Left ventricle myocardium inferior (tissue), 1 donor: Measurements from ENCODE around the gene DCP2. TPM values are rescaled to one million over a fixed set of nuclear protein-coding genes. Genes with fewer than 3 reads are reported as not detected.
A peak's percentile ranks its signal among the peaks of the same experiment; 100 is the strongest.

Experiments used
- DNase-seq: peaks from one replicate; pipeline ENCODE4 v3.0.0-alpha.2; 2020
- H3K27ac ChIP-seq: fragments of 200-600 bp; replicated peaks from 2 replicates; pipeline ENCODE4 v1.8.0; 2021
- H3K27me3 ChIP-seq: fragments of 200-600 bp; 2 replicates; pipeline ENCODE4 v1.8.0; 2021; ENCODE audit warnings: low read depth
- H3K36me3 ChIP-seq: fragments of 200-600 bp; 2 replicates; pipeline ENCODE4 v1.8.0; 2021
- H3K4me1 ChIP-seq: fragments of 200-600 bp; 2 replicates; pipeline ENCODE4 v1.8.0; 2021
- H3K4me3 ChIP-seq: fragments of 200-600 bp; 2 replicates; pipeline ENCODE4 v1.8.0; 2021; ENCODE audit warnings: mild to moderate bottlenecking, moderate library complexity
- H3K9me3 ChIP-seq: fragments of 200-600 bp; replicated peaks from 2 replicates; pipeline ENCODE4 v1.8.0; 2021
- CTCF ChIP-seq: fragments of 200-600 bp; IDR thresholded peaks from 2 replicates; pipeline ENCODE4 v1.8.0; 2021; ENCODE audit warnings: antibody characterized with exemption, mild to moderate bottlenecking, borderline replicate concordance
- intact Hi-C: fragments of 100-400 bp; cut with micrococcal nuclease; formaldehyde crosslinking; loops from one replicate; pipeline ENCODE4 v1.11.0; 2022
- total RNA-seq: library from RNA; stranded (reverse); fragmentation: NEBNext Ultra II Directional; extraction: Animal tissue kit (Norgen Biotek cat#: 25700); gene quantifications from one replicate; pipeline ENCODE4 v1.2.1, GENCODE V29; 2021
- donor health status: DM: no; HTN: yes; CAD: no; lungs with severe emphysema.

DCP2 gene
- total RNA-seq, 1 donor from 2014 or later = 19.2 TPM

- Histone ChIP-seq H3K4me1 (peaks cover 52% of the 10 kb centered on the region), H3K9me3 (no peaks in the 10 kb centered on the region), H3K4me3 (no peak overlapping the region), H3K27me3 (no peaks in the 10 kb centered on the region), H3K36me3 (peaks cover 41% of the 10 kb centered on the region), H3K27ac (no peak overlapping the region)
- no peak for TF ChIP-seq CTCF
- intact Hi-C loops = no loop called here
- no peak for DNase-seq
Measured at GRCh38 chr5:113054899-113055298, 78.3 kb downstream of the DCP2 start.

GRCh38 chr5:113056988-113057387 is 80.4 kb downstream of the DCP2 start:
- no peak for DNase-seq
- peaks cover 52% of the 10 kb centered on the region for H3K36me3 ChIP-seq
- peaks cover 38% of the 10 kb centered on the region for H3K4me1 ChIP-seq
- no peaks in the 10 kb centered on the region for H3K9me3 ChIP-seq
- intact Hi-C loops = no loop called here
- TF ChIP-seq CTCF = no peak
- no peaks in the 10 kb centered on the region for H3K27me3 ChIP-seq
- no peak overlapping the region for H3K4me3 ChIP-seq
- no peak overlapping the region for H3K27ac ChIP-seq

GRCh38 chr5:113057557-113057984 is 81.0 kb downstream of the DCP2 start:
- Histone ChIP-seq H3K4me3 (no peak overlapping the region), H3K27ac (no peak overlapping the region), H3K36me3 (peaks cover 54% of the 10 kb centered on the region), H3K27me3 (no peaks in the 10 kb centered on the region), H3K4me1 (peaks cover 38% of the 10 kb centered on the region), H3K9me3 (no peaks in the 10 kb centered on the region)
- no peak for DNase-seq
- intact Hi-C loops = no loop called here
- TF ChIP-seq CTCF = no peak

- H3K36me3 ChIP-seq = peaks cover 53% of the 10 kb centered on the region
Measured at GRCh38 chr5:113058269-113058668, 81.7 kb downstream of the DCP2 start.

GRCh38 chr5:113058706-113059226 is 82.2 kb downstream of the DCP2 start:
- DNase-seq = no peak
- peak overlapping the region; percentile 37 for H3K27ac ChIP-seq

More at GRCh38 chr5:113058269-113058668, 81.7 kb downstream of the DCP2 start:
- no peak for TF ChIP-seq CTCF
- H3K27ac ChIP-seq = peak overlapping the region; percentile 37
- peaks cover 34% of the 10 kb centered on the region for H3K4me1 ChIP-seq
- H3K9me3 ChIP-seq = no peaks in the 10 kb centered on the region
- H3K27me3 ChIP-seq = no peaks in the 10 kb centered on the region
- no peak overlapping the region for H3K4me3 ChIP-seq
- no peak for DNase-seq
- intact Hi-C loops = no loop called here

More at GRCh38 chr5:113058706-113059226, 82.2 kb downstream of the DCP2 start:
- H3K4me1 ChIP-seq = peaks cover 33% of the 10 kb centered on the region
- H3K36me3 ChIP-seq = peaks cover 53% of the 10 kb centered on the region
- H3K4me3 ChIP-seq = no peak overlapping the region
- no peaks in the 10 kb centered on the region for H3K27me3 ChIP-seq
- no peaks in the 10 kb centered on the region for H3K9me3 ChIP-seq
- TF ChIP-seq CTCF = no peak
- intact Hi-C loops = no loop called here
